SK-N-SH (cell line): ENCODE data around the gene STARD8. TPM values are rescaled to one million over a fixed set of nuclear protein-coding genes. Genes with fewer than 3 reads are reported as not detected.

Experiments used
- CTCF ChIA-PET: fragments of 300-600, 350-600 bp; formaldehyde crosslinking; extraction: SDS; loops from one replicate; lab custom pipeline; 2021; lab: Yijun Ruan, JAX
- POLR2A ChIA-PET: fragments of 350-600 bp; sonication (Branson Sonifier 250); formaldehyde crosslinking; extraction: SDS; loops from one replicate; lab custom pipeline; 2020; ENCODE audit warnings: antibody characterized with exemption, inconsistent platforms; lab: Yijun Ruan, JAX
- DNase-seq: peaks from one replicate; pipeline ENCODE4 v3.0.0; 2012
- H2AFZ ChIP-seq: fragments of 200-600 bp; sonication (generic); 2 replicates; pipeline ENCODE4 v1.8.1; 2016; ENCODE audit warnings: antibody characterized with exemption, mild to moderate bottlenecking, low read depth
- H3F3A ChIP-seq: fragments of 200-600 bp; sonication (generic); replicated peaks from 2 replicates; pipeline ENCODE3; 2016; ENCODE audit warnings: antibody characterized with exemption, mild to moderate bottlenecking; ENCODE audit not compliant: insufficient read depth
- H3K27ac ChIP-seq, 2 experiments: fragments of 200-500 bp in 1 of 2; fragments of 200-600 bp in 1 of 2; sonication (Bioruptor generic) in 1 of 2; sonication (generic), shearing (Covaris generic) in 1 of 2; 2 replicates each; pipeline versions ENCODE4 v1.5.1 to v1.6.1; 2014 to 2016; ENCODE audit warnings: low read depth in 2 of 2, inconsistent platforms in 1 of 2, low read length in 1 of 2, mild to moderate bottlenecking in 1 of 2, mixed read lengths in 1 of 2
- H3K27me3 ChIP-seq: fragments of 200-600 bp; sonication (generic), shearing (Covaris generic); 2 replicates; pipeline ENCODE4 v1.6.1; 2016; ENCODE audit warnings: mixed run types; ENCODE audit not compliant: insufficient read depth
- H3K36me3 ChIP-seq, 2 experiments: fragments of 200-500 bp in 1 of 2; fragments of 200-600 bp in 1 of 2; sonication (Bioruptor generic) in 1 of 2; sonication (generic) in 1 of 2; replicated peaks in 1 of 2; 2 replicates each; pipeline versions ENCODE3 to v1.5.1; 2014 to 2016; ENCODE audit warnings: low read length in 1 of 2, mild to moderate bottlenecking in 1 of 2; ENCODE audit not compliant: insufficient read depth in 2 of 2, control insufficient read depth in 1 of 2
- H3K4me1 ChIP-seq, 2 experiments: fragments of 200-500 bp in 1 of 2; fragments of 200-600 bp in 1 of 2; sonication (Bioruptor generic) in 1 of 2; sonication (generic), shearing (Covaris generic) in 1 of 2; 2 replicates each; pipeline versions ENCODE4 v1.5.1 to v1.6.1; 2014 to 2016; ENCODE audit warnings: low read depth in 1 of 2, low read length in 1 of 2, mixed run types in 1 of 2; ENCODE audit not compliant: insufficient read depth in 2 of 2, control insufficient read depth in 1 of 2
- H3K4me2 ChIP-seq: fragments of 200-600 bp; sonication (generic), shearing (Covaris generic); 2 replicates; pipeline ENCODE4 v1.6.1; 2017; ENCODE audit warnings: mixed run types
- H3K4me3 ChIP-seq, 2 experiments: fragments of 200-500 bp in 1 of 2; fragments of 200-600 bp in 1 of 2; sonication (Bioruptor generic) in 1 of 2; sonication (generic), shearing (Covaris generic) in 1 of 2; 2 replicates each; pipeline versions ENCODE4 v1.5.1 to v1.8.1; 2014 to 2016; ENCODE audit warnings: low read depth in 2 of 2, inconsistent platforms in 1 of 2, low read length in 1 of 2, mild to moderate bottlenecking in 1 of 2, mixed read lengths in 1 of 2, moderate library complexity in 1 of 2
- H3K79me2 ChIP-seq: fragments of 200-600 bp; sonication (generic); 2 replicates; pipeline ENCODE4 v1.8.1; 2017; ENCODE audit warnings: mild to moderate bottlenecking; ENCODE audit not compliant: insufficient read depth
- H3K9ac ChIP-seq: fragments of 200-600 bp; sonication (generic); 2 replicates; pipeline ENCODE4 v1.6.1; 2017; ENCODE audit warnings: mixed run types
- H3K9me2 ChIP-seq: fragments of 200-600 bp; sonication (generic); 2 replicates; pipeline ENCODE4 v1.6.1; 2017; ENCODE audit warnings: mixed run types
- H3K9me3 ChIP-seq: fragments of 200-600 bp; sonication (generic); 2 replicates; pipeline ENCODE4 v1.6.1; 2017; ENCODE audit warnings: mixed run types, mild to moderate bottlenecking, moderate library complexity
- H4K20me1 ChIP-seq: fragments of 200-600 bp; sonication (generic); 2 replicates; pipeline ENCODE4 v1.6.1; 2017; ENCODE audit warnings: mild to moderate bottlenecking, mixed run types; ENCODE audit not compliant: insufficient read depth
- ELF1 ChIP-seq: IDR thresholded peaks from 2 replicates; pipeline ENCODE4 v1.4.0; 2012
- EZH2phosphoT487 ChIP-seq: fragments of 200-600 bp; sonication (generic); IDR thresholded peaks from 2 replicates; pipeline ENCODE4 v1.6.1; 2017; ENCODE audit warnings: low read depth, mixed run types, mild to moderate bottlenecking, antibody characterized with exemption, moderate library complexity, borderline replicate concordance
- FOXM1 ChIP-seq: IDR thresholded peaks from 2 replicates; pipeline ENCODE4 v1.4.0; 2012; ENCODE audit warnings: low read depth, mild to moderate bottlenecking
- GATA2 ChIP-seq: sonication (generic); formaldehyde crosslinking; IDR thresholded peaks from 2 replicates; pipeline ENCODE4 v1.5.0; 2020; ENCODE audit warnings: mild to moderate bottlenecking, missing genetic modification reagents
- JUND ChIP-seq: IDR thresholded peaks from 2 replicates; pipeline ENCODE4 v1.4.0; 2012
- MXI1 ChIP-seq: IDR thresholded peaks from 2 replicates; pipeline ENCODE4 v1.6.1; 2012; ENCODE audit warnings: mild to moderate bottlenecking, low read depth, low read length, improper control_type of control experiment
- NFIC ChIP-seq: IDR thresholded peaks from 2 replicates; pipeline ENCODE4 v1.4.0; 2012; ENCODE audit warnings: borderline replicate concordance
- NRF1 ChIP-seq: IDR thresholded peaks from 2 replicates; pipeline ENCODE4 v1.6.1; 2012; ENCODE audit warnings: low read depth, mild to moderate bottlenecking, low read length
- SMC3 ChIP-seq: IDR thresholded peaks from 2 replicates; pipeline ENCODE4 v1.6.1; 2012; ENCODE audit warnings: low read depth, low read length, improper control_type of control experiment
- TAF1 ChIP-seq: IDR thresholded peaks from 2 replicates; pipeline ENCODE4 v1.6.1; 2012; ENCODE audit warnings: low read depth, mild to moderate bottlenecking, low read length, moderate library complexity, borderline replicate concordance
- TCF12 ChIP-seq: IDR thresholded peaks from 2 replicates; pipeline ENCODE4 v1.4.0; 2012
- TEAD4 ChIP-seq: IDR thresholded peaks from 2 replicates; pipeline ENCODE4 v1.4.0; 2012; ENCODE audit warnings: mild to moderate bottlenecking, borderline replicate concordance; ENCODE audit not compliant: insufficient read depth
- WGBS: methylation state at CpG from one replicate; pipeline ENCODE4 v1.1.6; 2017; ENCODE audit warnings: low lambda C conversion rate; 5-methylcytosine and 5-hydroxymethylcytosine counted together
- polyA plus RNA-seq, 3 experiments: library from polyadenylated mRNA; depleted of rRNA; stranded (reverse); fragments of >200 nt; gene quantifications; 2 replicates each; pipeline ENCODE4 v1.2.3, GENCODE V29; 2012
- TF ChIP-seq, protein P1 (sequence below): IDR thresholded peaks from 2 replicates; pipeline ENCODE4 v1.4.0; 2012; ENCODE audit warnings: low read depth
- TF ChIP-seq, protein P2 (sequence below): IDR thresholded peaks from 2 replicates; pipeline ENCODE4 v1.4.0; 2012; ENCODE audit warnings: low read depth, borderline replicate concordance
- TF ChIP-seq, protein P3 (sequence below): fragments of 200-600 bp; sonication (generic); IDR thresholded peaks from 2 replicates; pipeline ENCODE4 v1.6.1; 2017; ENCODE audit warnings: antibody characterized with exemption, mild to moderate bottlenecking, moderate library complexity
- TF ChIP-seq, protein P4 (sequence below): IDR thresholded peaks from 2 replicates; pipeline ENCODE4 v1.4.0; 2012; ENCODE audit warnings: low read depth, borderline replicate concordance
- TF ChIP-seq, protein P5 (sequence below): fragments of 150-350 bp; IDR thresholded peaks from 2 replicates; pipeline ENCODE4 v1.6.1; 2016; ENCODE audit warnings: mild to moderate bottlenecking, low read depth, low read length

The STARD8 gene
- polyA plus RNA-seq, 1 of the 3 experiments (the other 2 are of a cell fraction), result 2.6 TPM

DNA sequence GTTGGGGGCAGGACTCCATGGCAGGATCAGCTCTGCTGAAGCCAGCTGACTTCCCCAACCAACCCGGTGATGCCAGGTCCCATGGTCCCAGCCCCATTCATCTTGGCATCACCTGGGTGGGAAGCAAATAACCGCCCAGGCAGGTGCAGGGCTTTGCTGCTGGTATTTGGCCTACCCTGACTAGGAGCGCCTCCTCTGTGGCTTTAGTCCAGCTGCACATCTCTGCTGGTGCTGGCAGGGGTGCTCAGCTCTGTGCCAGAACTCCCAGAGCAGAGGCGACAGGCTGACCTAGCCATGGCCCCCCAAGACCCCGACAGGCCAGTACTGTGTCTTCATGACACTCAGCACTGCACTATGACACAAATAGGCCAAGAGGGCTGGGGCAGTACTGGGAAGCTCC, 64.4 kb downstream of the STARD8 start:
- no peaks in the 10 kb centered on the region for H3K9me3 ChIP-seq
- 32% methylated on average over 3 of the region's 5 CpGs for WGBS
- DNase-seq, result no peak
- H3K4me3 ChIP-seq, result no peak overlapping the region
- H3K36me3 ChIP-seq, result no peaks in the 10 kb centered on the region
- POLR2A ChIA-PET, result no interaction called here
- no peaks in the 10 kb centered on the region for H3K79me2 ChIP-seq
- no peak overlapping the region for H3K4me2 ChIP-seq
- no peaks in the 10 kb centered on the region for H3K4me1 ChIP-seq
- H4K20me1 ChIP-seq, result no peaks in the 10 kb centered on the region
- H3K9ac ChIP-seq, result no peak overlapping the region
- TF ChIP-seq, protein P1, sequence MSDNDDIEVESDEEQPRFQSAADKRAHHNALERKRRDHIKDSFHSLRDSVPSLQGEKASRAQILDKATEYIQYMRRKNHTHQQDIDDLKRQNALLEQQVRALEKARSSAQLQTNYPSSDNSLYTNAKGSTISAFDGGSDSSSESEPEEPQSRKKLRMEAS, result no peak
- TF ChIP-seq, protein P2, sequence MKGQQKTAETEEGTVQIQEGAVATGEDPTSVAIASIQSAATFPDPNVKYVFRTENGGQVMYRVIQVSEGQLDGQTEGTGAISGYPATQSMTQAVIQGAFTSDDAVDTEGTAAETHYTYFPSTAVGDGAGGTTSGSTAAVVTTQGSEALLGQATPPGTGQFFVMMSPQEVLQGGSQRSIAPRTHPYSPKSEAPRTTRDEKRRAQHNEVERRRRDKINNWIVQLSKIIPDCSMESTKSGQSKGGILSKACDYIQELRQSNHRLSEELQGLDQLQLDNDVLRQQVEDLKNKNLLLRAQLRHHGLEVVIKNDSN, result no peak
- TF ChIP-seq SMC3 (no peak), FOXM1 (no peak), NRF1 (no peak), TAF1 (no peak), MXI1 (no peak), NFIC (no peak), GATA2 (CRISPR knock-in tag) (no peak), EZH2phosphoT487 (no peak), JUND (no peak), TCF12 (no peak), ELF1 (no peak), TEAD4 (no peak)
- TF ChIP-seq, protein P3, sequence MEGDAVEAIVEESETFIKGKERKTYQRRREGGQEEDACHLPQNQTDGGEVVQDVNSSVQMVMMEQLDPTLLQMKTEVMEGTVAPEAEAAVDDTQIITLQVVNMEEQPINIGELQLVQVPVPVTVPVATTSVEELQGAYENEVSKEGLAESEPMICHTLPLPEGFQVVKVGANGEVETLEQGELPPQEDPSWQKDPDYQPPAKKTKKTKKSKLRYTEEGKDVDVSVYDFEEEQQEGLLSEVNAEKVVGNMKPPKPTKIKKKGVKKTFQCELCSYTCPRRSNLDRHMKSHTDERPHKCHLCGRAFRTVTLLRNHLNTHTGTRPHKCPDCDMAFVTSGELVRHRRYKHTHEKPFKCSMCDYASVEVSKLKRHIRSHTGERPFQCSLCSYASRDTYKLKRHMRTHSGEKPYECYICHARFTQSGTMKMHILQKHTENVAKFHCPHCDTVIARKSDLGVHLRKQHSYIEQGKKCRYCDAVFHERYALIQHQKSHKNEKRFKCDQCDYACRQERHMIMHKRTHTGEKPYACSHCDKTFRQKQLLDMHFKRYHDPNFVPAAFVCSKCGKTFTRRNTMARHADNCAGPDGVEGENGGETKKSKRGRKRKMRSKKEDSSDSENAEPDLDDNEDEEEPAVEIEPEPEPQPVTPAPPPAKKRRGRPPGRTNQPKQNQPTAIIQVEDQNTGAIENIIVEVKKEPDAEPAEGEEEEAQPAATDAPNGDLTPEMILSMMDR, result no peak
- TF ChIP-seq, protein P4, sequence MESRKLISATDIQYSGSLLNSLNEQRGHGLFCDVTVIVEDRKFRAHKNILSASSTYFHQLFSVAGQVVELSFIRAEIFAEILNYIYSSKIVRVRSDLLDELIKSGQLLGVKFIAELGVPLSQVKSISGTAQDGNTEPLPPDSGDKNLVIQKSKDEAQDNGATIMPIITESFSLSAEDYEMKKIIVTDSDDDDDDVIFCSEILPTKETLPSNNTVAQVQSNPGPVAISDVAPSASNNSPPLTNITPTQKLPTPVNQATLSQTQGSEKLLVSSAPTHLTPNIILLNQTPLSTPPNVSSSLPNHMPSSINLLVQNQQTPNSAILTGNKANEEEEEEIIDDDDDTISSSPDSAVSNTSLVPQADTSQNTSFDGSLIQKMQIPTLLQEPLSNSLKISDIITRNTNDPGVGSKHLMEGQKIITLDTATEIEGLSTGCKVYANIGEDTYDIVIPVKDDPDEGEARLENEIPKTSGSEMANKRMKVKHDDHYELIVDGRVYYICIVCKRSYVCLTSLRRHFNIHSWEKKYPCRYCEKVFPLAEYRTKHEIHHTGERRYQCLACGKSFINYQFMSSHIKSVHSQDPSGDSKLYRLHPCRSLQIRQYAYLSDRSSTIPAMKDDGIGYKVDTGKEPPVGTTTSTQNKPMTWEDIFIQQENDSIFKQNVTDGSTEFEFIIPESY, result no peak
- TF ChIP-seq, protein P5, sequence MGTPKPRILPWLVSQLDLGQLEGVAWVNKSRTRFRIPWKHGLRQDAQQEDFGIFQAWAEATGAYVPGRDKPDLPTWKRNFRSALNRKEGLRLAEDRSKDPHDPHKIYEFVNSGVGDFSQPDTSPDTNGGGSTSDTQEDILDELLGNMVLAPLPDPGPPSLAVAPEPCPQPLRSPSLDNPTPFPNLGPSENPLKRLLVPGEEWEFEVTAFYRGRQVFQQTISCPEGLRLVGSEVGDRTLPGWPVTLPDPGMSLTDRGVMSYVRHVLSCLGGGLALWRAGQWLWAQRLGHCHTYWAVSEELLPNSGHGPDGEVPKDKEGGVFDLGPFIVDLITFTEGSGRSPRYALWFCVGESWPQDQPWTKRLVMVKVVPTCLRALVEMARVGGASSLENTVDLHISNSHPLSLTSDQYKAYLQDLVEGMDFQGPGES, result no peak
- no peaks in the 10 kb centered on the region for H3F3A ChIP-seq
- H3K9me2 ChIP-seq, result no peaks in the 10 kb centered on the region
- no peak overlapping the region for H3K27ac ChIP-seq
- H3K27me3 ChIP-seq, result no peaks in the 10 kb centered on the region; the same call in 1 of the 2 replicates
- no peak overlapping the region for H2AFZ ChIP-seq
- CTCF ChIA-PET, result interaction anchor here (1.2 to 5.0 kb wide), 4 partner anchors 9 to 515 kb away, joined by 5 to 28 read pairs (median 6); no protein-coding TSS in a partner anchor
